Effector memory CD4-positive, alpha-beta T cell (primary cell): ENCODE measurements around the gene LIMK2.
A peak's percentile ranks its signal among the peaks of the same experiment; 100 is the strongest.
"Not testable (repeated sequence)": the region's sequence is repeated elsewhere in the genome, so short reads cannot be mapped to it uniquely, and the experiment has no call there.

Source experiments
- DNase-seq, 3 donors: peaks; one replicate each; pipeline ENCODE4 v3.0.0-alpha.2; 2020
- H3K27ac ChIP-seq: 2 replicates; pipeline ENCODE4 v1.7.0; 2013; ENCODE audit warnings: mild to moderate bottlenecking, low read length, moderate library complexity; ENCODE audit not compliant: insufficient read depth, poor library complexity, severe bottlenecking
- H3K27me3 ChIP-seq: replicated peaks from 2 replicates; pipeline ENCODE4 v1.7.0; 2013; ENCODE audit warnings: mild to moderate bottlenecking, low read length; ENCODE audit not compliant: insufficient read depth, control insufficient read depth, poor library complexity, severe bottlenecking
- H3K36me3 ChIP-seq: 2 replicates; pipeline ENCODE4 v1.7.0; 2013; ENCODE audit warnings: mild to moderate bottlenecking, low read length, moderate library complexity; ENCODE audit not compliant: control insufficient read depth, insufficient read depth
- H3K4me1 ChIP-seq: 2 replicates; pipeline ENCODE4 v1.7.0; 2013; ENCODE audit warnings: low read length, mild to moderate bottlenecking; ENCODE audit not compliant: control insufficient read depth, insufficient read depth, poor library complexity, severe bottlenecking
- H3K4me3 ChIP-seq: 2 replicates; pipeline ENCODE4 v1.7.0; 2013; ENCODE audit warnings: low read length, low read depth, mild to moderate bottlenecking; ENCODE audit not compliant: insufficient read depth, poor library complexity, severe bottlenecking
- H3K9me3 ChIP-seq: 2 replicates; pipeline ENCODE4 v1.7.0; 2013; ENCODE audit warnings: mild to moderate bottlenecking, low read length, moderate library complexity; ENCODE audit not compliant: control insufficient read depth

LIMK2 gene

GRCh38 chr22:31241200-31241599, 29.1 kb downstream of the LIMK2 start:
- peaks cover 4% of the 10 kb centered on the region for H3K4me1 ChIP-seq
- no peak overlapping the region for H3K27ac ChIP-seq

GRCh38 chr22:31241936-31242335, 29.8 kb downstream of the LIMK2 start:
- Histone ChIP-seq H3K9me3 (no peaks in the 10 kb centered on the region), H3K4me1 (peaks cover 4% of the 10 kb centered on the region), H3K4me3 (no peak overlapping the region), H3K27ac (no peak overlapping the region), H3K27me3 (no peaks in the 10 kb centered on the region), H3K36me3 (peaks cover 6% of the 10 kb centered on the region)
- DNase-seq, result no peak

More at GRCh38 chr22:31241200-31241599, 29.1 kb downstream of the LIMK2 start:
- no peak for DNase-seq
- no peaks in the 10 kb centered on the region for H3K27me3 ChIP-seq
- H3K9me3 ChIP-seq, result no peaks in the 10 kb centered on the region
- peaks cover 6% of the 10 kb centered on the region for H3K36me3 ChIP-seq
- H3K4me3 ChIP-seq, result no peak overlapping the region

- DNase-seq, result no peak
- Histone ChIP-seq H3K4me1 (peaks cover 16% of the 10 kb centered on the region), H3K9me3 (no peaks in the 10 kb centered on the region), H3K27ac (no peak overlapping the region), H3K36me3 (peaks cover 6% of the 10 kb centered on the region), H3K27me3 (no peaks in the 10 kb centered on the region), H3K4me3 (no peak overlapping the region)
Observed at GRCh38 chr22:31243339-31244045, 31.4 kb downstream of the LIMK2 start.

GRCh38 chr22:31244046-31244942, 32.2 kb downstream of the LIMK2 start:
- Histone ChIP-seq H3K4me1 (peaks cover 16% of the 10 kb centered on the region), H3K4me3 (no peak overlapping the region), H3K27me3 (no peaks in the 10 kb centered on the region), H3K9me3 (no peaks in the 10 kb centered on the region), H3K27ac (no peak overlapping the region), H3K36me3 (peaks cover 6% of the 10 kb centered on the region)
- no peak for DNase-seq

GRCh38 chr22:31244943-31245451, 32.9 kb downstream of the LIMK2 start:
- H3K9me3 ChIP-seq, result no peaks in the 10 kb centered on the region
- H3K4me1 ChIP-seq, result peaks cover 16% of the 10 kb centered on the region
- H3K36me3 ChIP-seq, result peaks cover 6% of the 10 kb centered on the region
- no peak overlapping the region for H3K4me3 ChIP-seq
- DNase-seq, result no peak
- no peaks in the 10 kb centered on the region for H3K27me3 ChIP-seq
- H3K27ac ChIP-seq, result no peak overlapping the region

- not testable (repeated sequence) for DNase-seq, H3K27ac ChIP-seq, H3K27me3 ChIP-seq, H3K4me3 ChIP-seq, H3K9me3 ChIP-seq
- Histone ChIP-seq H3K36me3 (peaks cover 11% of the 10 kb centered on the region), H3K4me1 (peaks cover 16% of the 10 kb centered on the region)
Observed at GRCh38 chr22:31245998-31246397, 33.9 kb downstream of the LIMK2 start.

- Histone ChIP-seq H3K27me3 (no peaks in the 10 kb centered on the region), H3K27ac (no peak overlapping the region), H3K4me1 (peaks cover 16% of the 10 kb centered on the region), H3K9me3 (no peaks in the 10 kb centered on the region), H3K4me3 (no peak overlapping the region), H3K36me3 (peaks cover 11% of the 10 kb centered on the region)
- no peak for DNase-seq
Observed at GRCh38 chr22:31246687-31247086, 34.6 kb downstream of the LIMK2 start.

GRCh38 chr22:31247726-31248125, 35.6 kb downstream of the LIMK2 start:
- no peak for DNase-seq
- Histone ChIP-seq H3K36me3 (peaks cover 5% of the 10 kb centered on the region), H3K9me3 (no peaks in the 10 kb centered on the region), H3K27me3 (no peaks in the 10 kb centered on the region), H3K4me1 (peaks cover 16% of the 10 kb centered on the region), H3K4me3 (peak overlapping the region; percentile 4), H3K27ac (peak overlapping the region; percentile 1)

GRCh38 chr22:31248138-31248745, 36.1 kb downstream of the LIMK2 start:
- H3K27me3 ChIP-seq, result no peaks in the 10 kb centered on the region
- no peaks in the 10 kb centered on the region for H3K9me3 ChIP-seq
- H3K27ac ChIP-seq, result peak overlapping the region; percentile 1
- H3K4me3 ChIP-seq, result peak overlapping the region; percentile 4
- H3K4me1 ChIP-seq, result peaks cover 16% of the 10 kb centered on the region
- peak; percentile 24 to 58 (median 57) for DNase-seq
- peaks cover 5% of the 10 kb centered on the region for H3K36me3 ChIP-seq
